ENCODE data around the gene OR2D2.
"Not testable (repeated sequence)": the region's sequence is repeated elsewhere in the genome, so short reads cannot be mapped to it uniquely, and the experiment has no call there.

Gene OR2D2

DNA sequence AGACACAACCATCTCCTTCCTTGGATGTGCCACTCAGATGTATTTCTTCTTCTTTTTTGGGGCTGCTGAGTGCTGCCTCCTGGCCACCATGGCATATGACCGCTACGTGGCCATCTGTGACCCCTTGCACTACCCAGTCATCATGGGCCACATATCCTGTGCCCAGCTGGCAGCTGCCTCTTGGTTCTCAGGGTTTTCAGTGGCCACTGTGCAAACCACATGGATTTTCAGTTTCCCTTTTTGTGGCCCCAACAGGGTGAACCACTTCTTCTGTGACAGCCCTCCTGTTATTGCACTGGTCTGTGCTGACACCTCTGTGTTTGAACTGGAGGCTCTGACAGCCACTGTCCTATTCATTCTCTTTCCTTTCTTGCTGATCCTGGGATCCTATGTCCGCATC lies 15.4 kb downstream of the OR2D2 start:
- no peak for DNase-seq

DNA sequence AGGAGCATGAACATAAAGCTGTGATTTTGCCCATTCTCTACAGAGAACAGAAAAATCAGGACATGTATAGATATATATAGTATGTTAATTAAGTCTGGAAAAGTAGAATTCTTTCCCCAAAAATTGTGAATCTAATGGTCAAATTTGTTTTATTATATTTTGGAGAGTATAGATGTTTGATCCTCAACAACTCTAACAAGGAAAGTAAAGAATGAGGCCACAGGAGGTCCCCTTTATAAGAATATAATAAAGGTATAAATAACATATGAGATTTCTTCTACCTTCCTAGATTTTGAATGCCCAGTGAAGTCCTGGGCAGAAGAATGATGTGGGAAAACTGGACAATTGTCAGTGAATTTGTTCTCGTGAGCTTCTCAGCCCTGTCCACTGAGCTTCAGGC lies 16.0 kb downstream of the OR2D2 start, which contains the start of gene OR10A4:
Gene OR10A4 (plus strand): TSS at position 301 of the 400 bp plus-strand sequence. CDS start 23 bp downstream, at position 324.
- DNase-seq = no peak

DNA sequence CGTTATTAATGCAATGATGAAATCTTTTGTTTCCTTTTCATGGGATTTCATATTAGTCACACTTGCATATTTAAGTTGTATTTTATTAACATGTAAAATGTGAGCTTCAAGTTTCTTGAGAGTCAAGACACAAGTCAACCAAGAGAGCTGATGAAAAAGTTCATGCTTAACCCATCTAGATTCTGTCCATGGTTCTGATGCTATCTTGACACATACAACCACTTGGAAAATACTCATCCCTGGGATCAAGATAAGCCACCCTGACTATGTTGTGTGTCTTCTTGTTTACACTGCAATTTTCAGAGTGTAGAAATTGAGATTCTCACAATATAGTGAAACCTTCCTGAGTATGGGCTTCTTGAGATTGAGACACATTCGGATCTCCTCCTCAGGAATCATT lies 16.5 kb downstream of the OR2D2 start:
- no peak for DNase-seq

DNA sequence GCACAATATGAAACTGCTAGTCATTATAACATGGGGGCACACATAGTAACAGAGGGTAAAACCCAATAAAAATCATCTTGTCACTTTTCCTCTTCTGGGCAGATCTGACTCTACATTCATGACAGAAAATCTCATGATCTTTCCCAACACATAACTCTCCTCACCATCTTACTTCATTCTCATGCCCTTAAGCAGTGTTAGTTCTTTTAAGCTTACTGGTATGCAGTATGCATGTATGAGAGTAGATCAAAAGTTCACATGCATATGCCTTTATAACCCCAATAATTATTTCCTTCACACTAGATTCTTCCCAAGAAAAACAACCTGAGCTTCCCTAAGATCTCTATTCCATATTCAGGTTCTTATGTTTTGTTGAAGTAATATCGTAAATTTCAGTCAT lies 21.0 kb downstream of the OR2D2 start:
- DNase-seq = no peak

DNA sequence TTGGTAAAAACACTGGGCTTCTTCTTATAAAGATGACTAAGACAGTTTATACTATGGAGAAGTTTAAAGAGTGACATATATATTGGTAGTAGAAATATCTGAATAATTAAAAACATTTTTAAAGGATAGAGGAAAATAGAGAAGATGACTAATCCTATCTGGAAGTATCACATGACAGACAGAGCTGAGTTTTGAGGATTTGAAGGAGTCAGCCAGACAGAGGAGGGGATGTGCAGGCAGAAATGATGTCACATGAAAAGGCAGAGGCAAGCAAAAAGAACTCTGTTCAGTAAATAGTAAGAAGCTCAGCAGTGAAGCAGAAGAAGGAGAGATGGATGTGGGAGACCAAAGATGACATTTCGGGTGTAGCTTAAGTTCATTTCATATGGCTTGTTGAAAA lies 27.9 kb downstream of the OR2D2 start:
- DNase-seq = peak; percentile 29

DNA sequence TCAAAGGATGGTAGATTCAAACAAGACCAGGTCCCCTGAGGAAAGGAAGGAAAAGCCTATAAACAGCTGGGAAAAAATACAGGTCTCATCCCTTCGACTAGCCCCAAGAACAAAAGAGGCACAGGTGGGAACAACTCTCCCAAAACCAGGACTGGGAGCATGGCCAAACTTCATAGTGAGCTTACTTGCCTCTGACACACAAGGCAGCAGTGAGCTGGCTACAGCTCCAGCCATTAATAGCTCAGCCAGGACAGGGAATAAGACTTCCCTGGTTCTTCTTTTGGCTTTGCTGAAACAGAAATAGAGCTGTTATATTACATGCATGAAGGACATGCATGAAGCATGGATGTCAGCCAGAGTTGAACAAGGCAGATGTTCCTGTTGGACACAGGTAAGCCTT lies 29.3 kb downstream of the OR2D2 start, which contains the start of gene OR10A2:
Gene OR10A2 (plus strand): TSS at position 97 of the 400 bp plus-strand sequence. CDS start 6,698 bp downstream, outside the sequence.
- no peak for DNase-seq

DNA sequence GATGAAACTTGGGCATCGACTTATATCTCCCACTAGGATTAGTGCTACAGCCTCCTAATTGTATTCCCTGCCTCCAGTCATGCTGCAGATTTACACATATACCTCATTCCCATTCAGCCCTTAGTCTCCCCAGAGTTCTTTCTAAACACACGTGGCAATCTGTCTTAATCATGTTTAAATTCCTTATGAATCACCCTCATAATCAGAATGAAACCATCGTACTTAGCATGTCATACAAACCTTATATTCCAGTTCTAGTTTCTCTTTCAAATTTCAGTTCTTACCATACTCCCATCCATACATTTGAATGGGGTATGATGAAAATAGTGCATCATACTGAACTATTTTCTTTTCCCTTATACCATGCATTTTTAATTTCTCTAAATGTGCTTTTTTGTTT lies 35.4 kb downstream of the OR2D2 start:
- no peak for DNase-seq

DNA sequence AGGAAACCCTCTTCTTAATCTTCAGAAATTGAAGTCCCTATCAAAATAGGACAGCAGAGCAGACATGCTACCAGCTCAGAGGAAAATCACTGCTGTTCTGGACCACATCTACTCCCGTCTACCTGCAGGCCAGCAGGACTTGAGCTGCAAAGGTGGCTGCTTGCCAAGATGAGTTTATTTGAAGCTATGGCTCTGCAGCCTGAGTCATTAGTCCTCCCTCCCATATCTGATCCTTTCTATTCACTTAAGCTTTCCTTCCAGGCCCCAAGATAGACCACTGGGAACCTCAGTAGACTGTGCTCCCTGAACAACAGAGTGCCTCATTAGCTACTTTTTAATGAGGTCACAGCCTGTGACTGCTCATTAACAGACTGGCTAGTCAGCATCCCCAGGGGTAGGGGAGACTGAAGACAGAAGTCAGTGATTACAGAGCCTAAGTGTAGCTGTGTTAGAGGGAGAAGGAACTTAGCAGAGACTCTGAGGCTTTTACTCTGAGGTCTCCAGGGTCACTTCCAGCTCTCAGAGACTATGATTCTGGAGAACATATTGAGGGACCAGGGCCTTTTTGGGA lies 36.2 kb downstream of the OR2D2 start:
- DNase-seq = peak; percentile 15

DNA sequence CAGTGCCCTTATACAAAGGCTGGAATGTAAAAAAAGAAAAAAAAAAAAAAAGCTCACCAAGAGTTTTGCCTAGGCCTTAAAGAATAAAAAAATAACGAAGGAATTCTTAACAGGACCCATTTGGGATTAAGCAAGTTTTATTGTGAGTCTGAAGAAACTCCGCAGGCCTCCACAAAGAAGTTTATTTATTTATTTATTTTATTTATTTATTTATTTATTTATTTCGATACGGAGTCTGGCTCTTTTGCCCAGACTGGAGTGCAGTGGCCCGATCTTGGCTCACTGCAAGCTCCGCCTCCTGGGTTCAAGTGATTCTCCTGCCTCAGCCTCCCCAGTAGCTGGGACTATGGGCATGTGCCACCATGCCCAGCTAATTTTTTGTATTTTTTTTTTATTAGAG lies 37.5 kb downstream of the OR2D2 start:
- not testable (repeated sequence) for DNase-seq

DNA sequence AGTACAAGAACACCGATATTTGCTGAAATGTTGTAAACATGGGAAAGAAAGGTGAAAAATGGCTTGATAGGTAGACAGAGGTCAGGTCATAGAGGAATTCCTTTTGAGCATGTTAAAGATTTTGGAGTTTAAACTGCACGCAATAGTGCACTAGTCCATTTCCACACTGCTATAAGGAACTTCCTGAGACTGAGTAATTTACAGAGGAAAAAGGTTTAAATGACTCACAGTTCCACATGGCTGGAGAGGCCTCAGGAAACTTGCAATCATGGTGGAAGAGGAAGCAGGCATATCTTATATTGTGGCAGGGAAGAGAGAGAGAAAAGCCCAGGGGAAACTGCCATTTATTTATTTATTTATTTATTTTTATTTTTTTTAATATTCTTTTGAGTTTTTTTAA lies 41.8 kb downstream of the OR2D2 start:
- no peak for DNase-seq

DNA sequence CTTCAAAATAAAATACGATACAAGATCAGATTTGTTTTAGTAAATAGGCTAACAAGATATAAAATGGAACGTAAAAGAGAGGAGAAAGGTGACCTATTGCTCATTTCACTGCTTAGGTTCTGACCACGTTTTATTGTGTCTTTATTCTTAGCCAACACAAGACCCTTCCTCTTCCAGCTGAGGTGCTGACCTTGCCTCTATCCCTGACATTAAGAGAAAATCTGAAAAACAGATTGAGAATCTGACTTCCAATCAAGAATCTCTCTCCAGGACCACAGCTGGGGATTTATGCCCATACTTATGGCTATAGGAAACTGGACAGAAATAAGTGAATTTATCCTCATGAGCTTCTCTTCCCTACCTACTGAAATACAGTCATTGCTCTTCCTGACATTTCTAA lies 46.9 kb downstream of the OR2D2 start, which contains the start of gene OR10A5:
Gene OR10A5 (plus strand): TSS at position 301 of the 400 bp plus-strand sequence. CDS start 0 bp downstream, at position 301.
- no peak for DNase-seq

DNA sequence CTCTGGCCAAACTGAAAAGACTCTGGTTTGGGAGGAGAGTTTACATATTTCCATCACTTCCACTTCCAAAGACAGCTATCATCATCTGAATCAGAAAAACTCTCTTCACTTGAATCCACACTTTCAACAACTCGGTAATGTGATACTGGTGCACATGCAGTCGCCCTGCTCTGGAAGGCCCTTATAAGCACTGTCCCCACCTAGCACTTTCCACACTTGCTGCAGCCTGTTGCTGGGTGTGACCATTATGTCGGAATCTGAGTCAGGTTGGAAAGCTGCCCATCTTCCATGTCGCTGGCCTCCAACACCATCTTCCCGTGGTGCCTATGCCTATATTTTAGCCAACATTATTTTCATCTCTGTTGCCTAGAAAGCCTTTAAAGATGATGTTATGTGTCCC lies 47.9 kb downstream of the OR2D2 start:
- DNase-seq = no peak

DNA sequence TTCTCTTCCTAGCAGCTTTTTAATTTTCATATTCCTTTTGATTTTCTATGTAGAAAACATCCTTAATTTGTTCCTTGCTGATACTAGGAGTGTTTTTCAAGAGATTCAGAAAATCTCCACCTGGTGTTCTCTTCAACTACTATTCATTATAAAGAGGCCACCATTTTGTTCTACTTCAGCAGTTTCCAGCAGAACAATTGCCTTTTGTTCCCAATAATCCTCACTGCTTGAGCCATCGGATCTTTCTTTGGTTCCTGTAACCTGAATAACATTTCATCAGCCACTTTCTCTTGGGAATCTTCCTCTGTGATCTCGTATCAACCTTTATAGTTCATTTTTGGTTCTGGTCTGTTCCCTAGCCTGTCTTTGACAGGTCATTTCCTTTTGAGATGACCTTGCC lies 48.6 kb downstream of the OR2D2 start:
- DNase-seq = no peak

DNA sequence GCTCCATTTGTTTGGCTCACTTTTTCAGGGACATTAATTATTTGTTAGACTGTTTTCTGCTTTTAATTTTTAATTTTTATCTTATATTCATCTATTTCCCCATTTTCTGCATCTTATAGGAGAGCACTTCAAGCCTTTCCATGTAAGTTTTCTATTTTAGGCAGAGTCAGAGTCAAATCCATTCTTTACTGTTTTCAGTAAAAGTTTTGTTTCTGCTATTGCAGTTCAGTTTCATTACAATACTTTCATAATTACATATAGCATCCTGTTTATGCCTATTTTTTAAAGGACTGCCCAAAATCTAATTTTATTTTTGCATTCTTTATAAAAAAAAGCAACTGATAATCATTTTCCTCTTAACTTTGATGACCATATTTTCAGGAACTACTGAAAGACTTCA lies 50.6 kb downstream of the OR2D2 start:
- DNase-seq = no peak
